ENCODE measurements around the gene TMEM229B.

TMEM229B gene

GRCh38 chr14:67514203-67514607 is 25.7 kb upstream of the TMEM229B start:
- Histone ChIP-seq H3F3A (ENCODE audit: low read depth) (peaks cover 5% of the 10 kb centered on the region; the same call in 1 of the 2 replicates), H3K9me3 (ENCODE audit: insufficient read depth, low read depth, low read length) (no peaks in the 10 kb centered on the region), H3K9me2 (replicated peaks; ENCODE audit: low read depth, low read length) (no peaks in the 10 kb centered on the region), H3K79me2 (ENCODE audit: insufficient read depth, low read length) (no peaks in the 10 kb centered on the region), H2AFZ (ENCODE audit: low read length) (peak overlapping the region; percentile 18; the same call in 1 of the 2 replicates), H3K36me3 (ENCODE audit: insufficient read depth, low read length) (no peaks in the 10 kb centered on the region), H3K9ac (ENCODE audit: low read depth, low read length, poor library complexity, severe bottlenecking) (no peak overlapping the region), H4K20me1 (ENCODE audit: insufficient read depth, low read length, poor library complexity, severe bottlenecking) (no peaks in the 10 kb centered on the region), H3K27me3 (ENCODE audit: insufficient read depth, low read length, poor library complexity, severe bottlenecking) (peaks cover 13% of the 10 kb centered on the region), H3K4me1 (ENCODE audit: insufficient read depth, low read length, poor library complexity, severe bottlenecking) (no peaks in the 10 kb centered on the region), H3K4me3 (ENCODE audit: low read length, poor library complexity, severe bottlenecking) (peak overlapping the region; percentile 70), H3K4me2 (ENCODE audit: low read depth, low read length, poor library complexity, severe bottlenecking) (peak overlapping the region; percentile 65)
- TF ChIP-seq, protein P1, sequence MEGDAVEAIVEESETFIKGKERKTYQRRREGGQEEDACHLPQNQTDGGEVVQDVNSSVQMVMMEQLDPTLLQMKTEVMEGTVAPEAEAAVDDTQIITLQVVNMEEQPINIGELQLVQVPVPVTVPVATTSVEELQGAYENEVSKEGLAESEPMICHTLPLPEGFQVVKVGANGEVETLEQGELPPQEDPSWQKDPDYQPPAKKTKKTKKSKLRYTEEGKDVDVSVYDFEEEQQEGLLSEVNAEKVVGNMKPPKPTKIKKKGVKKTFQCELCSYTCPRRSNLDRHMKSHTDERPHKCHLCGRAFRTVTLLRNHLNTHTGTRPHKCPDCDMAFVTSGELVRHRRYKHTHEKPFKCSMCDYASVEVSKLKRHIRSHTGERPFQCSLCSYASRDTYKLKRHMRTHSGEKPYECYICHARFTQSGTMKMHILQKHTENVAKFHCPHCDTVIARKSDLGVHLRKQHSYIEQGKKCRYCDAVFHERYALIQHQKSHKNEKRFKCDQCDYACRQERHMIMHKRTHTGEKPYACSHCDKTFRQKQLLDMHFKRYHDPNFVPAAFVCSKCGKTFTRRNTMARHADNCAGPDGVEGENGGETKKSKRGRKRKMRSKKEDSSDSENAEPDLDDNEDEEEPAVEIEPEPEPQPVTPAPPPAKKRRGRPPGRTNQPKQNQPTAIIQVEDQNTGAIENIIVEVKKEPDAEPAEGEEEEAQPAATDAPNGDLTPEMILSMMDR (conservative IDR thresholded peaks at IDR 0.05; ENCODE audit: low read length), result no peak
- no peak for TF ChIP-seq EZH2phosphoT487 (IDR thresholded peaks at IDR 0.05; ENCODE audit: borderline replicate concordance)

DNA sequence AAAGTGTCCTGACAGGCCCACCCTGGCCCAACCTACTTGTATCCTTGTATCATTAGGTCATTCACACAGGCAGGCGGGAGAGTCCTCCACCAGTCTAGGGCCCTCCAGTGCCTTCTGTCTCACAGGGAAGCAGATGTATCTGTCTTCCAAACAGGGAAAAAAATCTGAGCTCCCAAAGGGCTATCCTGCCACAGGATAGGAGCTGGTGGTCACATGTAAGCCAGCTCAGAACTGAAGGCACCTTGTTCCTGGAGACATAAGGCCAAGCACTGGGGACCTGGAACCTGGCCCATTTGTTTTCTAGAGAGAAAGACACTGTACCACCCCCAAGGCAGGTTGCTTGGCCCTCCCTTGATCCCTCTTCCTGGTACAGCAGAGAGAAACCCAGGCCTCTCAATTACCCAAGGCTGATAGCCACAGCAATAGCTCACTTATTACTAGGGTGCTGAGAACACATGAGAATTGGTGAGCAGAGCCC is 25.1 kb upstream of the TMEM229B start:
- Histone ChIP-seq H3F3A (ENCODE audit: low read depth) (peaks cover 5% of the 10 kb centered on the region; the same call in 1 of the 2 replicates), H3K4me1 (ENCODE audit: insufficient read depth, low read length, poor library complexity, severe bottlenecking) (no peaks in the 10 kb centered on the region), H3K4me2 (ENCODE audit: low read depth, low read length, poor library complexity, severe bottlenecking) (no peak overlapping the region), H3K9me3 (ENCODE audit: insufficient read depth, low read depth, low read length) (no peaks in the 10 kb centered on the region), H3K9ac (ENCODE audit: low read depth, low read length, poor library complexity, severe bottlenecking) (no peak overlapping the region), H3K79me2 (ENCODE audit: insufficient read depth, low read length) (no peaks in the 10 kb centered on the region), H3K9me2 (replicated peaks; ENCODE audit: low read depth, low read length) (no peaks in the 10 kb centered on the region), H4K20me1 (ENCODE audit: insufficient read depth, low read length, poor library complexity, severe bottlenecking) (no peaks in the 10 kb centered on the region), H3K36me3 (ENCODE audit: insufficient read depth, low read length) (no peaks in the 10 kb centered on the region), H3K4me3 (ENCODE audit: low read length, poor library complexity, severe bottlenecking) (no peak overlapping the region), H2AFZ (ENCODE audit: low read length) (peak overlapping the region; percentile 29; the same call in 1 of the 2 replicates), H3K27me3 (ENCODE audit: insufficient read depth, low read length, poor library complexity, severe bottlenecking) (peaks cover 13% of the 10 kb centered on the region)
- TF ChIP-seq, protein P1 (conservative IDR thresholded peaks at IDR 0.05; ENCODE audit: low read length), result no peak
- TF ChIP-seq EZH2phosphoT487 (IDR thresholded peaks at IDR 0.05; ENCODE audit: borderline replicate concordance), result no peak

GRCh38 chr14:67512463-67513310 is 24.2 kb upstream of the TMEM229B start:
- Histone ChIP-seq H3K79me2 (ENCODE audit: insufficient read depth, low read length) (no peaks in the 10 kb centered on the region), H3K4me1 (ENCODE audit: insufficient read depth, low read length, poor library complexity, severe bottlenecking) (no peaks in the 10 kb centered on the region), H2AFZ (ENCODE audit: low read length) (no peak overlapping the region), H3K27me3 (ENCODE audit: insufficient read depth, low read length, poor library complexity, severe bottlenecking) (peaks cover 13% of the 10 kb centered on the region), H3K4me2 (ENCODE audit: low read depth, low read length, poor library complexity, severe bottlenecking) (no peak overlapping the region), H3K36me3 (ENCODE audit: insufficient read depth, low read length) (no peaks in the 10 kb centered on the region), H4K20me1 (ENCODE audit: insufficient read depth, low read length, poor library complexity, severe bottlenecking) (no peaks in the 10 kb centered on the region), H3F3A (ENCODE audit: low read depth) (peaks cover 5% of the 10 kb centered on the region; the same call in 1 of the 2 replicates), H3K4me3 (ENCODE audit: low read length, poor library complexity, severe bottlenecking) (no peak overlapping the region), H3K9me2 (replicated peaks; ENCODE audit: low read depth, low read length) (no peaks in the 10 kb centered on the region), H3K9me3 (ENCODE audit: insufficient read depth, low read depth, low read length) (no peaks in the 10 kb centered on the region), H3K9ac (ENCODE audit: low read depth, low read length, poor library complexity, severe bottlenecking) (no peak overlapping the region)
- TF ChIP-seq, protein P1 (conservative IDR thresholded peaks at IDR 0.05; ENCODE audit: low read length), result no peak
- TF ChIP-seq EZH2phosphoT487 (IDR thresholded peaks at IDR 0.05; ENCODE audit: borderline replicate concordance), result no peak

Measured in Loucy (cell line).